Esophagus muscularis mucosa (tissue), 3 donors: ENCODE measurements around the gene TRPV2.

Source experiments
- POLR2A ChIP-seq: fragments of 450-650 bp; IDR thresholded peaks from one replicate; pipeline ENCODE4 v1.6.1; 2017; ENCODE audit warnings: antibody characterized with exemption, moderate library complexity, mild to moderate bottlenecking, low read depth
- TF ChIP-seq, protein P1 (sequence below), 3 experiments: fragments of 200-600 bp in 2 of 3; fragments of 450-650 bp in 1 of 3; sonication (generic) in 2 of 3; IDR thresholded peaks; one replicate each; pipeline ENCODE4 v1.5.1; 2017 to 2019; ENCODE audit warnings: antibody characterized with exemption in 3 of 3, mild to moderate bottlenecking in 2 of 3, moderate library complexity in 1 of 3

DNA sequence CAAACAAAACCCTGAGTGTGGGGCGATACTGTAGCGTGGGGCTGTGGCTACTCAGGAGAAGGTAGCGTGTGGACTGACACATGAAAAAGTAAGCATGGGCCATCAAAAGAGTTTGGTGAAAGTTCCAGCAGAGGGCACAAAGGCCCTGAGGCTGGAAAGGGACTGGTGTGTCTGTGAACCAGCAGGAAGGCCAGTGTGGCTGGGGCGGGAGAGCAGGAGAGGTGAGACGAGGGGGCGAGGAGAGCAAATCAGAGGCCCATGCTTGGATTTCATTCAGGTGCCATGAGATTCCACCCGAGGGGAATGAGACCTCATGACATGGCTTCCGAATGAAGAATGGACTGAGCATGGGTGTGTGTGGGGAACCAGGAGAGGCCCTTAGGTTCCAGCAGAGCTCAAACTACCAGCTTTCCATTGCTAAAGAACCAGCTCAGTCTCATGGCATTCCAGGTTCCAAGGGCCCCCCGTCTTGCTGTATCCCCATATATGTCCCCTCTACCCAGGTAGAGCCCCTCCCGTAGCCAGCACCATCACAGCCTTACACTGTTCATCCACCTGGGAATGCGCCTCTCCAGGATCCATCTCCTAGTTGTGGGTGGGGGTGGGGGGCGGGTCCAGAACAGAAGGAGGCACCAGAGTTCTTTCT is 31.1 kb downstream of the TRPV2 start:
- TF ChIP-seq, protein P1, sequence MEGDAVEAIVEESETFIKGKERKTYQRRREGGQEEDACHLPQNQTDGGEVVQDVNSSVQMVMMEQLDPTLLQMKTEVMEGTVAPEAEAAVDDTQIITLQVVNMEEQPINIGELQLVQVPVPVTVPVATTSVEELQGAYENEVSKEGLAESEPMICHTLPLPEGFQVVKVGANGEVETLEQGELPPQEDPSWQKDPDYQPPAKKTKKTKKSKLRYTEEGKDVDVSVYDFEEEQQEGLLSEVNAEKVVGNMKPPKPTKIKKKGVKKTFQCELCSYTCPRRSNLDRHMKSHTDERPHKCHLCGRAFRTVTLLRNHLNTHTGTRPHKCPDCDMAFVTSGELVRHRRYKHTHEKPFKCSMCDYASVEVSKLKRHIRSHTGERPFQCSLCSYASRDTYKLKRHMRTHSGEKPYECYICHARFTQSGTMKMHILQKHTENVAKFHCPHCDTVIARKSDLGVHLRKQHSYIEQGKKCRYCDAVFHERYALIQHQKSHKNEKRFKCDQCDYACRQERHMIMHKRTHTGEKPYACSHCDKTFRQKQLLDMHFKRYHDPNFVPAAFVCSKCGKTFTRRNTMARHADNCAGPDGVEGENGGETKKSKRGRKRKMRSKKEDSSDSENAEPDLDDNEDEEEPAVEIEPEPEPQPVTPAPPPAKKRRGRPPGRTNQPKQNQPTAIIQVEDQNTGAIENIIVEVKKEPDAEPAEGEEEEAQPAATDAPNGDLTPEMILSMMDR (IDR thresholded peaks at IDR 0.05) = no peak
- TF ChIP-seq POLR2A = no peak
